Prostate gland (tissue), 2 donors: ENCODE results near the gene GATA6.

ENCODE experiments used
- POLR2A ChIP-seq: fragments of 450-650 bp; IDR thresholded peaks from one replicate; pipeline ENCODE4 v1.6.1; 2016; ENCODE audit warnings: antibody characterized with exemption, mild to moderate bottlenecking
- POLR2AphosphoS5 ChIP-seq: sonication (generic); formaldehyde crosslinking; IDR thresholded peaks from one replicate; pipeline ENCODE4 v1.6.1; 2017; ENCODE audit warnings: antibody characterized with exemption
- TF ChIP-seq, protein P1 (sequence below), 4 experiments: fragments of 200-600 bp in 2 of 4; fragments of 450-650 bp in 2 of 4; sonication (generic) in 2 of 4; IDR thresholded peaks; 1 replicate in 3 of 4; 2 replicates in 1 of 4; pipeline ENCODE4 v1.5.1; 2016 to 2019; ENCODE audit warnings: antibody characterized with exemption in 4 of 4, mild to moderate bottlenecking in 2 of 4, moderate library complexity in 2 of 4

- TF ChIP-seq, protein P1, sequence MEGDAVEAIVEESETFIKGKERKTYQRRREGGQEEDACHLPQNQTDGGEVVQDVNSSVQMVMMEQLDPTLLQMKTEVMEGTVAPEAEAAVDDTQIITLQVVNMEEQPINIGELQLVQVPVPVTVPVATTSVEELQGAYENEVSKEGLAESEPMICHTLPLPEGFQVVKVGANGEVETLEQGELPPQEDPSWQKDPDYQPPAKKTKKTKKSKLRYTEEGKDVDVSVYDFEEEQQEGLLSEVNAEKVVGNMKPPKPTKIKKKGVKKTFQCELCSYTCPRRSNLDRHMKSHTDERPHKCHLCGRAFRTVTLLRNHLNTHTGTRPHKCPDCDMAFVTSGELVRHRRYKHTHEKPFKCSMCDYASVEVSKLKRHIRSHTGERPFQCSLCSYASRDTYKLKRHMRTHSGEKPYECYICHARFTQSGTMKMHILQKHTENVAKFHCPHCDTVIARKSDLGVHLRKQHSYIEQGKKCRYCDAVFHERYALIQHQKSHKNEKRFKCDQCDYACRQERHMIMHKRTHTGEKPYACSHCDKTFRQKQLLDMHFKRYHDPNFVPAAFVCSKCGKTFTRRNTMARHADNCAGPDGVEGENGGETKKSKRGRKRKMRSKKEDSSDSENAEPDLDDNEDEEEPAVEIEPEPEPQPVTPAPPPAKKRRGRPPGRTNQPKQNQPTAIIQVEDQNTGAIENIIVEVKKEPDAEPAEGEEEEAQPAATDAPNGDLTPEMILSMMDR (IDR thresholded peaks at IDR 0.05): no peak
- TF ChIP-seq POLR2AphosphoS5 (no peak), POLR2A (no peak)
Observed at GRCh38 chr18:22165049-22165602, 4.3 kb upstream of the GATA6 start.
